ENCODE measurements around the gene CSF3R.

- TF ChIP-seq CTCF (IDR thresholded peaks at IDR 0.05) = no peak
- no peak for TF ChIP-seq POLR2A (IDR thresholded peaks at IDR 0.05; ENCODE audit: low read depth)
- TF ChIP-seq POLR2AphosphoS5 (IDR thresholded peaks at IDR 0.05) = no peak
- no peak for TF ChIP-seq EP300 (IDR thresholded peaks at IDR 0.05)
These were observed 2.6 kb downstream of the CSF3R start for GRCh38 chr1:36480161-36480560.
